GM10847 (cell line): ENCODE data around the gene CDCA5.

Source experiments
- POLR2A ChIP-seq: IDR thresholded peaks from 2 replicates; pipeline ENCODE4 v1.6.1; 2011; ENCODE audit not compliant: insufficient read length; ENCODE audit errors: extremely low read depth

The CDCA5 gene

DNA sequence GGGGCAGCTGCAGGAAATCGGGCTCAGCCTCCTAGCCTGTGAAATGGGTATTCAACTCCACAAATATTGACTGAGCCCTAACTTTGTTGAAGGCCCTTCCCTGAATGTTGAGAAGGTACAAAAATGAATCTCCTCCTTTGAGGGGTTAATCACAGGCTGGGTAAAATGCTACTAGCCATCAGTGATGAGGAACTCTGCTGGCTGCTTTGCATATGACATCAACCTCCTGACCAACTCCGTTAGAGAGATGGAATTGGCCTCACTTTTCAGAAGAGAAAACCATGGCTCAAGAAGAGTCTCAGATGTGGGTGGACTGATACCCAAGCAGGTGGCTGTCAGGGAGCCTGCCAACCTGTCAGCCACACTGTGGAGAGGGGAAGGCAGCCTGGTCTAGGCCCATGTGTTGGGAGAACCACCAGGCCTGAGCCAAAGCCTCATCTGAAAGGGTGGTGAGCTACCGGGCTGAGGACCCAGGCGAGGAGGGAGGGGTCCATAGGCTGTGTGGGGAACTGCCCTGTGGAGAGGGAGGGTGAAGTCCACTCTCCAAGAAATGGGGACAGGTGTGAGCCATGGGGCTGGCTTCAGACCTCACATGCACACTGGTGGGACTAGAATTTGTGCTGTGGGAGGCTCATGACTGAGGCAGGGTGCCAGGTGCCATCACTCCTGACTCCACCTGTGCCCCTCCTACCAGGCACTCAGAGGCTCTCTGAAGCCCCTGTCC is 11.8 kb downstream of the CDCA5 start:
- no peak for TF ChIP-seq POLR2A

DNA sequence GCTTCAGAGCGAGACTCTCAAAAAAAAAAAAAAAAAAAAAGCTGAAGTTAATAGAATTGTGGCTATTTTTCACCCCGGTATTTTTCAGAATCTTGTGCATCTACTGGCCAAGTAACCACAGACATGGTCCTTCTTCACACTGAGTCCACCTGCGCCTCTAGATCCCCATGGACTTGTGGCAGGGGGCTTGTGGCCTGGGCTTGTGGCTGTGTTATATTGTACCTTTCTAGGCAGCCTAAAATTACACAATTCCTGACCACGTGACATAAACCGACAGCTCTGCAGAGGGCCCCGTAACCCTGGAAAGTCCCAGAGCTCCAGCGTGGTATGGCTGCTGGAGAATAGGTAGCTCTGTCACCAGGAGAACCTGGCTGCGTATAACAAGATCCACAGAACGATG is 14.6 kb downstream of the CDCA5 start:
- TF ChIP-seq POLR2A: no peak

DNA sequence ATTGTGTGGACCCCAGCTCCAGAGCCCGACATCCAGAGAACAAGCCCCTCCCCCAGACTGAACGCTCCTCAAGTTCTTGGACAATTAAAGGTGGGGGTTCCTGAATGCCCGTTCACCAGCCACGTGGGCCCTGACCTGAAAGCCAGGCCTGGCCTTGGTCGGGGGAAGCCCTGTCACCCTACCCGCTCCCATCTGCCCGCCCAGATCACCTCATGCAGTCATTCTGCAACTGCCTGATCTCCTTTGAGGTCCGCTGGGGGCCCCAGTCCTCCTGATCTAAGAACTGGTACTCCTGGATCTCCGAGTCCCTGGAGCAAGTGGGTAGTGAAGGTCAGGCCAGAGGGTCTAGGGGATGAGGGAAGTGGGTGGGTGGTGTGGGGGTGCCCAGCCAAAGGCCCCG is 16.4 kb downstream of the CDCA5 start:
- TF ChIP-seq POLR2A: no peak

DNA sequence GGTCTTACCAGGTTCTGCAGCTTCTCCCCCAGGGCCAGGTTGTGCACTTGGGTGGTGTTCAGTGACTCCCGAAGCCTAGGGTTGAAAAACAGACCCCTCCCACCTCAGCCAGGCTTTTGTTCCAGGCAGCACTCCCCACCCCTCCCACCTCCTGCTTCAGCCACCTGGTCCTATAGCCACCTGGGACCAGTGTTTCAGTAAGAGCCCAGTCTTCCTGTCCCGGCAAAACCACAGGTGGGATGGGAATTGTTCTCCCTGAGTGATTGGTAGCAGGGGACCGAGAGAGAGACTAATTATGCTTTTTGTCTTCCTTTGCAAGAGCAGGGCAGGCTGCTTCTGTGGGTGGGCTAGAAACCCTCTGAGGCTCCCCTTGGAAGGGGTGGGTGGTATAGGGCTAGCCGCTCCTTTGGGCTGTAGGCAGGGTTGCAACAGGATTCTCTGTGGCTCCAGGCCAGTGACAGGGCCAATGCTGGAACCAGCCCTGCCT is 17.0 kb downstream of the CDCA5 start:
- TF ChIP-seq POLR2A: no peak

DNA sequence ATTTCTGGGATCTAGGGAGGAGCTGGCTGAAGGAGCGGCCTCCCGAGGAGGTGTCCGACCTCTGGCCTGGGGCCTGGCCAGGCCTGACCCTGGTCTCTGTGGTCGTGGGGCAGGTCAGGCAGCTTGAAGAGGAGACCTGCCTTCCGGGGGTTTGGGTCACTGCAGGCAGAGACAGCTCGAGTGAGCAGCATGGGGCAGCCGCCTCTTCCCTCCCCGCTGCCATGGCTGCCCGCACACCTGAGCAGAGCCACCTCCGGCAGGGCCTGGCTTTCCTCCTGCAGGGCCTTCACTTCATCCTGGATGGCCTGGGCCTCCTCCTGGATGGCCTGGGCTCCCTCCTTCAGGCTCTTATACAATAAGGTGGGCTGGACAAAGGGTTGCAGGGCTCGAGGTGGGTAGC is 17.5 kb downstream of the CDCA5 start:
- TF ChIP-seq POLR2A: no peak

DNA sequence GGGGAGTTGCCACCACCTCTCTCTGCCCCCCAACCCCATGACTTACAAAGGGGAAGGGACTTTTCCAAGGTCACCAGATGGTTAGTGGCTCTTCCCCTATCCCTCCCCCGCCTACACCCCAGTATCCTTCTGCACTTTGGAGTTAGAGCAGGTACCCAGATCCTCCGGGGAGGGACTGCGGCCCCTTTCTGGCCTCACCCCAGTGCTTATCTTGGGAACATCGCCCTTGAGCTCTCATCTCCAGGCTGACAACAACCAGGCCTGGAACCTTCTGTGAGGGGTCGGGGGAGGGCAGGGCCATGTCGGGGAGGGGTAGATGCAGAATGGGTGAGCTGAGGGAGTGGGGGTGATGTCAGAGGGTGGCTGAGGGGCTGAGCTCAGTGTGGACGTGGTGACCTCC is 18.0 kb downstream of the CDCA5 start:
- no peak for TF ChIP-seq POLR2A

DNA sequence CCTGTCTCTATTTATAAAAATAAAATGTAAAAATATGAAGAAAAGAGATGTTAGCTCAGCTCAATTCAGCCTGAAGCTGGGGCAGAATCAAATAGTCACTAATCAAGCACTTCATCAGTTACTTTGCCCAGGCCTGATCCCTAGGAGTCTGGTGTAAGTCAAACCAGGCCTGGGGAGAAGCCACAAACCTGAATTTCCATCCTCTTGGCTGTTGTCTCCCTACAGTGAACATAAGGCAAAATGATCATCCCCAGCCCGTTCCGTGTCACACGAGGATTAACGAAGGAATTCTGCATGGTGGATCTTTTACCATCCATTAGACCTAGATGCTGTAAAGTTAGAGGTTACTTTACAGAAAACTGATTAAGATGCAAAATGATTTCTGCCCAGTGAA is 19.0 kb downstream of the CDCA5 start:
- no peak for TF ChIP-seq POLR2A

DNA sequence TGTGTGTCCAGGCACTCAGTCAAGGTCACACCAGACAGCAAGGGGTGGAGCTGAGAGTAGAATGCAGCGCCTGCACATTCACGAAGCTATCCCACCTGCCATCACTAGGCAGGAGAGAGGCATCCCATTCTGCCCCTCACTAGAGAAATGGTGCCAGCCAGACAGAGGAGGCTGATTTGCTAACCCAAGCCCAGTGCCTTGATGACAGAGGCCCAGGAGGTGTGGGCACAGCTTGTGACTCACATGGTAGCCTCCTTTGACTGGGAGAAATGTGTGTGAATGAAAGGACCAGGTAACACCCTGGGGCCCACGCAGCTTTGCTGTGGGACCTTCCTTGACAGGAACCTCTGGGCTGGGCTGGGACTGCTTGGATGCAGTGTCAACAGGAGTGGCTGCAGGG is 20.3 kb downstream of the CDCA5 start:
- no peak for TF ChIP-seq POLR2A

DNA sequence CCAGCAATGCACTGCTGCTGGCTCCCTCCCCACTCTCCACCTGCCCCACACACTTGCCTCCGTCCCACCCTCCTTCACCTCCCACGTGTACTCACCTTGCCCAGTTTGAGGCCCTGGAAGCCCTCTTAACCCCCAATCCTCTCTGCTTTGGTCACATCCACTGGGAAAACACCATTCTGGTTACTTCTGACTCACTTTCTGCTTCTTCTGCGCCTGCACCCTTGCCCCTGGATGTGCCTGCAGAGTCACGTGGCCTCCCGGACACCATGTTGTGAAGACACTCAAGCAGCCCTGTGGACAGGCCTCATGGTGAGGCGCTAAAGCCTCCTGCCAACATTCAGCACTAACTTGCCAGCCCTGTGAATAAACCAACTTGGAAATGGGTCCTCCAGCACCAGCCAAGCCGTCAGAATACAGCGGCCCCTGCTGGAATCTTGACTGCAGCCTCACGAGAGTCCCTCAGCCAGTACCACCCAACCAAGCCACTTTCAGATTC is 22.9 kb downstream of the CDCA5 start:
- TF ChIP-seq POLR2A: no peak

DNA sequence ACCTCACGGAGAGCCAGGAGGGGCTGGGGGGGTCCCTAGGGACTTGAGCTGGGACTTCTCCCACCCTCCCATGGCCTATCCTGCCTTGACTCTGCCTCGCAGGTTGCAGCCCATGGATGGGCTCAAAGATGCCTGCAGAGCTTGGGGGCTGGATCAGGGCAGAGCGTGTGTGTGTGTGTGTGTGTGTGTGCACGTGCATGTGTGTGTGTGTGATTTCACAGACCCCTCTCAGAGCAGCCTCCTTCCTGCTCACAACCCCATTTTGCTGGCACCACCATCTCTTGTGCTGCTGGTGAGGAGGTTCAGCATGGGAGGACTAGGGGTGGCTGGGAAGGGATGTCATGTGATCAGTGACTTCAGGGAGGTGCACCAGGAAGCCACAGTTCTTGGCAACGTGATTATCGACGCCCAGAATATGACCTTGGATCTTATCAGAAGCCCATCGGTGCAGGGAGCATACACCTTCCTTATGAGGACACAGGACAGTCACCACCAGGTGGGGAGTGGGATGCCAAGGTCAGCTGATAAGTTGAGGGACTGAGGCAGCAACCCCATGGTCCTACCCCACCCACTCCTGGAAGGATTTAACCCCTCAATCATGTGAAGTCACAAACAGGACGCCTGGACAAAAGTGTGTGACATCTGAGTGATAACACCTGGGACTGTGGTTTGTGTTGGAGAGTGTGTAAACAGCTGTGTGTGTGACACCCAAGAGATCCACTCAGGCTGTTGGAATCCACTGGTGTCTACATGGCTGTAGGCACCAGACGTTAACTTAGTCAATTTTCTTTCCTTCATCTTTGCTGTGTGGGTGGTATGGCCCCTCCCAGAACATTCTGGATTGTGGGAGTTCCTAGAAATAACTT is 23.6 kb downstream of the CDCA5 start:
- no peak for TF ChIP-seq POLR2A

DNA sequence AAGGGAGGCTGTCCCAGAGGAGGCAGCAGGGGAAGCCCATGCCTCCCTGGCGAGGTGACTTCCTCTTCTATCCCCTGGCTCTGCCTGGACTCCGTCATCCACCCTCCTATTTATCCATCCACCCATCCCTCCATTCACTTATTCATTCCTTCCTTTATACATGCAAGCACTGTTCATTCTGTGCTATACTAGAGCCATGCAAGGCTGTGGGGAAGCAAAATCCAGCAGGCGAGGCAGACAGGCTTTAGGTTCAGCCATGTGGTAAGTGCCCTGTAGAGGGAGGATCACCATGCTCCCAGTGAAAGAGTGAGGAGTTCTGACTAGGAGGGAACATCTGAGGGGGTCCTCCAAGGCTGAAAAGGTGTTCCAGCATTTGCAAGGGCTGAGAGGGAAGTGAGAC is 24.3 kb downstream of the CDCA5 start:
- no peak for TF ChIP-seq POLR2A

DNA sequence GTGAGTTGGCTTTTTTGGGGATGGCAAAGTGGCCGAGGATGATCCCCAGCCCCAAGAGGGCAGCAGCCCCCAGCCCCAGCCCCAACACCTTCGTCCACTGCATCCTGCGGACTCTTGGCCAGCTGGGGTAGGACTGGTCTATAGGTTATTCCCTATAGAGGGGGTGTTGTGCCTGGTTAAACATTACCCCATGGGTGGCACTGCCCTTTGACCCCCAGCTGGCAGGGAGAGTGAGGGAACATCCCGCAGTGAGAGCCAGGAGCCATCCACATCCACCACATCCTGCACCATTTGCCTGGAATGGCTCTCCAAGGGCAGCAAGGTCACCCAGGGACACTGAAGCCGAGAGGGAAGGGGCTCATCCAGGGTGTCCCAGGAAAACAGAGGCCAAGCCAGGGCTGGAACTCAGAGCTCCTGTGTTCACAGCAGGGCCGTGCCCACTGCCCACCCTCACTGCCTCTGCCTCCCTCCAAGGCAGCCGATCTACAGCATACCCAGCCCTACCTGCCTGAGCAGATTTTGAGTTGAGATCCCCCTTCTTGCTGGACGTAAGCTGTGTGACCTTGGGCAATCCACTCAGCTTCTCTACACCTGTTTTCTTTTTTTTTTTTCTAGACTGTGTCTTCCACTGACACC is 25.3 kb downstream of the CDCA5 start, which contains the start of gene NAALADL1:
Gene NAALADL1, minus strand, starts transcription at position 135 of the 636 bp plus-strand sequence. Its CDS starts 32 bp downstream, at position 103.
- TF ChIP-seq POLR2A: no peak

DNA sequence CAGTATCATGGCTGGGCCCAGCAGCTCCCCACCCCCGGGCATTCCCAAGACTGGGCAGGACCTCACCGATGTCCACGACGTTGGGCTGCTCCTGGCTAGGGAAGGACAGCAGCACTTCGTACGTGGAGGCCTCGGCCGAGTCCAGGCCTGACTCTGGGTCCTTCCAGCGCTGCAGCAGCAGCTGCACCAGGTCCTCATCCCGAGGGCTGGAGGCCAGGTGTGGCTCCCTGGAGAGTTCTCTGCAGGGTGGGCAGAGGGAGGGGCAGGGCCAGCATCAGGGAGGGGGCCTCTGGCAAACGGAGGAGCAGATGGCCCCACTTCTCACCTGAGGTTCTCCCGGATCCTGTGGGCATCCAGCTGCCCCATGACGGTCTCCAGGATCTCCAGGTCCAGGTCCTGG is 25.8 kb downstream of the CDCA5 start:
- TF ChIP-seq POLR2A: no peak

DNA sequence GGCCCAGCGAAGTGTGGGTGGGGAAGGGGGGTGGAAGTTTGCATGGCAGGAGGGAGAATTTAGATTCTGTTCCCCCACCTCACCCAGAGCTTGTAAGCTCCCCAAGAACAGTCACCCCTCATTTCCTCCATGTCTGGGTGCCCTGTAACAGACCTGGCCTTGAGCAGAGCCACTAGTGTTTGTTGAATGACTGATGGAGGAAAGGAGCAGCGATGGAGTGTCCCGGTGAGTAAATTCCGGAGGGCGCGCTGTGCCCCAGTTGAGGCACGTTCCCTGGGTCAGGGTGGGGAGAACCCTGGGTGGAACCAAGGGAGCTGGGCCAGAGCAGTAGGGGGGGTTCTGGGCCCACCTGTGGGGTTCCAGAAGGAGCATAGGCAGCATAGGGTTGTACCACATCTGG is 26.3 kb downstream of the CDCA5 start:
- no peak for TF ChIP-seq POLR2A

DNA sequence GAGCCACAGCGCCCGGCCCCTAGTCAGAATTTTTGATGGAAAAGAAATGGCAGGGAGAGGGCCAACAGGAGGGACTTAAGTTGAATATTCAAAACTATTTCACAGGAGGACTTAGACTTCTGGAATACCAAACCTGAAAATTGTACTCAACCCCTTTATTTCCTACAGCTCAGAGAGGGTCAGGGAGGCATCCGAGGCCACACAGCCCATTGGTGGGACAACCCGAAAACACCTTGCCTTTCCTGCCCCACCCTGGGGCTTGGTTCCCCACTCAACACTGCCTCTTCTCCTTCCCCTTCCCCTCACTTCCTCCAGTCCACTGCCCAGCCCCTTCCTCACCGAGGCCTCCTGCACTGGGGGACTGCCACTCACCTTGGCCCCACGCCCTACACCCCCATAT is 26.8 kb downstream of the CDCA5 start:
- TF ChIP-seq POLR2A: no peak

DNA sequence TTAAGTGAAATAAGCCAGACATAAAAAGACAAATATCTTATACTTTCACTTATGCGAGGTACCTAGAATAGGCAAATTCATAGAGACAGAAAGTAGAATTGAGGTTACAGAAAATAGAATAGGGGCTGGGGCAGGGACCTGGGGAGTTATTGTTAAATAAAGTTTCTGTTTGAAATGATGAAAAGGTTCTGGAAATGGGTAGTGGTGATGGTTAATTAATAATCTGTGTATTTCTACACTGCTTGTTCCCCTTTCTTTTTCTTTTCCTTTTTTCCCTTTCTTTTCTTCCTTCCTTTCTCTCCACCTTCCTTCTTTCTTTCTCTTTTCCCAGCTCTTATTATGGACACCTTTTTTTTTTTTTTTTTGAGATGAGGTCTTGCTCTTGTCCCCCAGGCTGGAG is 28.3 kb downstream of the CDCA5 start:
- TF ChIP-seq POLR2A: no peak
